ENCODE results near the gene SLC5A12.

The SLC5A12 gene

GRCh38 chr11:26623076-26623659 lies 98.7 kb downstream of the SLC5A12 start:
- TF ChIP-seq CTCF (IDR thresholded peaks at IDR 0.05; ENCODE audit: control extremely low read depth, extremely low read depth, low read depth, missing control alignments), result no peak
- ChIA-PET CTCF (no interaction called here), POLR2A (no interaction called here)
- no peak for DNase-seq (ENCODE audit: extremely low spot score)

- ChIA-PET CTCF (interaction anchor here (1.3 kb wide), 1 partner anchor 9 kb away, joined by 4 read pairs; no protein-coding TSS in a partner anchor), POLR2A (no interaction called here)
- no peak for DNase-seq (ENCODE audit: extremely low spot score)
- TF ChIP-seq CTCF (IDR thresholded peaks at IDR 0.05; ENCODE audit: control extremely low read depth, extremely low read depth, low read depth, missing control alignments), result no peak
These were observed 99.7 kb downstream of the SLC5A12 start for GRCh38 chr11:26622181-26622580.

- CTCF ChIA-PET, result interaction anchor here (1.3 kb wide), 1 partner anchor 8 kb away, joined by 4 read pairs; no protein-coding TSS in a partner anchor
- no peak for DNase-seq (ENCODE audit: extremely low spot score)
- POLR2A ChIA-PET, result no interaction called here
- no peak for TF ChIP-seq CTCF (IDR thresholded peaks at IDR 0.05; ENCODE audit: control extremely low read depth, extremely low read depth, low read depth, missing control alignments)
These were observed 100.7 kb downstream of the SLC5A12 start for GRCh38 chr11:26621132-26621531.

GRCh38 chr11:26620282-26621045 lies 101.4 kb downstream of the SLC5A12 start:
- ChIA-PET POLR2A (no interaction called here), CTCF (no interaction called here)
- no peak for TF ChIP-seq CTCF (IDR thresholded peaks at IDR 0.05; ENCODE audit: control extremely low read depth, extremely low read depth, low read depth, missing control alignments)
- no peak for DNase-seq (ENCODE audit: extremely low spot score)

GRCh38 chr11:26618441-26618840 lies 103.4 kb downstream of the SLC5A12 start:
- CTCF ChIA-PET, result interaction anchor here (1.0 kb wide), 1 partner anchor 12 kb away, joined by 3 read pairs; no protein-coding TSS in a partner anchor
- TF ChIP-seq CTCF (IDR thresholded peaks at IDR 0.05; ENCODE audit: control extremely low read depth, extremely low read depth, low read depth, missing control alignments), result no peak
- no peak for DNase-seq (ENCODE audit: extremely low spot score)
- POLR2A ChIA-PET, result no interaction called here
